Measurements from ENCODE around the gene CHCHD1. TPM values are rescaled to one million over a fixed set of nuclear protein-coding genes. Genes with fewer than 3 reads are reported as not detected.
A peak's percentile ranks its signal among the peaks of the same experiment; 100 is the strongest.

The CHCHD1 gene
- total RNA-seq, 1 experiment from 2014 or later, result 19.5 TPM

- H3K27ac Mint-ChIP-seq (ENCODE audit: low read depth, unreplicated experiment), result no peak overlapping the region
- POLR2A ChIA-PET, result interaction anchor here (3.0 kb wide), 1 partner anchor 25 kb away, joined by 11 read pairs; the partner anchor contains the start of gene SEC24C
These were observed 13.0 kb upstream of the CHCHD1 start for GRCh38 chr10:73768881-73769280.

DNA sequence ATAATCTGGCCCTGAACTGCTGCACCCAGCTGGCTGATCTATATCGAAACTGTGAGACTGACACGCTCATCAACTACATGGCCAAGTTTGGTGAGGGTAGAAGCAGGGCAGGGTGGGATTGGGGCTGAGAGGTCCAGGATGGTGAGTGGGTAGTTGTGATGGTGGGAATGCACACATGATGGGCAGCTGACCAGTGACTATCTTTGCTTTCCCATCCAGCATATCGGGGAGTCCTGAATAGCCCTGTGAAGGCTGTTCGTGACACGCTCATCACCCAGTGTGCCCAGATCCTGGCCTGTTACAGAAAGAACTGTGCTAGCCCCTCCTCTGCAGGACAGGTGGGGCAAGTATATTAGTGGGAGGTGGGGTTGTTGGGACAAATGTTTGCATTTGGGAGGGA, 12.5 kb upstream of the CHCHD1 start:
- H3K36me3 Mint-ChIP-seq (ENCODE audit: insufficient read depth, unreplicated experiment), result peaks cover 68% of the 10 kb centered on the region
- no peaks in the 10 kb centered on the region for H3K9me3 Mint-ChIP-seq (ENCODE audit: unreplicated experiment)
- POLR2A ChIA-PET, result interaction anchor here (6.0 kb wide), 1 partner anchor 26 kb away, joined by 94 read pairs; the partner anchor contains the start of gene SEC24C
- no peak for TF ChIP-seq CTCF (IDR thresholded peaks at IDR 0.05; ENCODE audit: unreplicated experiment)
- peaks cover 20% of the 10 kb centered on the region for H3K4me1 Mint-ChIP-seq (ENCODE audit: insufficient read depth, unreplicated experiment)
- no peak overlapping the region for H3K27ac Mint-ChIP-seq (ENCODE audit: low read depth, unreplicated experiment)
- no peaks in the 10 kb centered on the region for H3K27me3 Mint-ChIP-seq (ENCODE audit: insufficient read depth, unreplicated experiment)
- CTCF ChIA-PET, result interaction anchor here (1.6 kb wide), 1 partner anchor 9 kb away, joined by 4 read pairs; no protein-coding TSS in a partner anchor
- no TSS peak for BruUV-seq (replicated peaks)
- no peak for DNase-seq (ENCODE audit: unreplicated experiment)
- intact Hi-C loops (cut with micrococcal nuclease), result no loop called here
- H3K4me3 Mint-ChIP-seq (ENCODE audit: unreplicated experiment), result no peak overlapping the region

More at GRCh38 chr10:73768881-73769280, 13.0 kb upstream of the CHCHD1 start:
- Mint-ChIP-seq H3K36me3 (ENCODE audit: insufficient read depth, unreplicated experiment) (peaks cover 71% of the 10 kb centered on the region), H3K4me3 (ENCODE audit: unreplicated experiment) (no peak overlapping the region), H3K9me3 (ENCODE audit: unreplicated experiment) (no peaks in the 10 kb centered on the region), H3K27me3 (ENCODE audit: insufficient read depth, unreplicated experiment) (no peaks in the 10 kb centered on the region), H3K4me1 (ENCODE audit: insufficient read depth, unreplicated experiment) (peaks cover 14% of the 10 kb centered on the region)
- CTCF ChIA-PET, result interaction anchor here (1.6 kb wide), 1 partner anchor 9 kb away, joined by 4 read pairs; no protein-coding TSS in a partner anchor
- TF ChIP-seq CTCF (IDR thresholded peaks at IDR 0.05; ENCODE audit: unreplicated experiment), result no peak
- no peak for DNase-seq (ENCODE audit: unreplicated experiment)
- BruUV-seq (replicated peaks), result no TSS peak
- intact Hi-C loops (cut with micrococcal nuclease), result no loop called here

- no peak for TF ChIP-seq CTCF (IDR thresholded peaks at IDR 0.05; ENCODE audit: unreplicated experiment)
- DNase-seq (ENCODE audit: unreplicated experiment), result no peak
- BruUV-seq (replicated peaks), result TSS peak; percentile 41
- Mint-ChIP-seq H3K4me3 (ENCODE audit: unreplicated experiment) (peak overlapping the region; percentile 92), H3K36me3 (ENCODE audit: insufficient read depth, unreplicated experiment) (peaks cover 75% of the 10 kb centered on the region), H3K9me3 (ENCODE audit: unreplicated experiment) (no peaks in the 10 kb centered on the region), H3K27me3 (ENCODE audit: insufficient read depth, unreplicated experiment) (no peaks in the 10 kb centered on the region), H3K27ac (ENCODE audit: low read depth, unreplicated experiment) (peak overlapping the region; percentile 79), H3K4me1 (ENCODE audit: insufficient read depth, unreplicated experiment) (peaks cover 31% of the 10 kb centered on the region)
- POLR2A ChIA-PET, result interaction anchor here (0.6 to 6.7 kb wide), 12 partner anchors 9 to 520 kb away, joined by 4 to 202 read pairs (median 10); partner anchors contain the start of genes CHCHD1, SEC24C and ZSWIM8
- CTCF ChIA-PET, result interaction anchor here (0.5 to 0.6 kb wide), 4 partner anchors 9 to 108 kb away, joined by 3 to 4 read pairs (median 4); no protein-coding TSS in a partner anchor
- intact Hi-C loops (cut with micrococcal nuclease), result loop anchor here (1.0 to 5.0 kb wide), 2 partner anchors 10 to 40 kb away; partner anchors contain the start of gene CHCHD1
These were observed 10.0 kb upstream of the CHCHD1 start for GRCh38 chr10:73771722-73772280.
